Fibroblast of lung (primary cell): ENCODE measurements around the gene ZNF716.
"Not testable (repeated sequence)": the region's sequence is repeated elsewhere in the genome, so short reads cannot be mapped to it uniquely, and the experiment has no call there.

Source experiments
- CTCF ChIP-seq, 2 donors: IDR thresholded peaks in 1 of 2; conservative IDR thresholded peaks in 1 of 2; 1 replicate in 1 of 2; 2 replicates in 1 of 2; pipeline ENCODE4 v1.5.1; 2011 to 2012; ENCODE audit warnings: low read length in 2 of 2, control low read depth in 1 of 2, inconsistent platforms in 1 of 2, low read depth in 1 of 2, mild to moderate bottlenecking in 1 of 2
- EZH2 ChIP-seq: IDR thresholded peaks from 2 replicates; pipeline ENCODE4 v1.5.1; 2012; ENCODE audit warnings: low read length, control low read depth, mild to moderate bottlenecking; ENCODE audit errors: missing control alignments

GRCh38 chr7:57480304-57480703 lies 30.3 kb downstream of the ZNF716 start:
- not testable (repeated sequence) for TF ChIP-seq CTCF (conservative IDR thresholded peaks at IDR 0.05 in 1 of 2, IDR thresholded peaks at IDR 0.05 in 1 of 2; ENCODE audit: low read depth in 1 of 2, low read length in 2 of 2); EZH2
